Renal pelvis (tissue), 4 donors: ENCODE measurements around the gene LHX8. TPM values are rescaled to one million over a fixed set of nuclear protein-coding genes. Genes with fewer than 3 reads are reported as not detected.
"Not testable (repeated sequence)": the region's sequence is repeated elsewhere in the genome, so short reads cannot be mapped to it uniquely, and the experiment has no call there.

ENCODE experiments used
- DNase-seq: peaks from one replicate; pipeline ENCODE4 v3.0.0-alpha.2; 2013
- polyA plus RNA-seq, 3 donors: library from polyadenylated mRNA; unstranded; fragments of 120-200 nt; gene quantifications; one replicate each; pipeline ENCODE4 v1.2.1, GENCODE V29; 2013; ENCODE audit not compliant: insufficient read length in 3 of 3

The LHX8 gene
- polyA plus RNA-seq, 3 donors, result not detected

DNA sequence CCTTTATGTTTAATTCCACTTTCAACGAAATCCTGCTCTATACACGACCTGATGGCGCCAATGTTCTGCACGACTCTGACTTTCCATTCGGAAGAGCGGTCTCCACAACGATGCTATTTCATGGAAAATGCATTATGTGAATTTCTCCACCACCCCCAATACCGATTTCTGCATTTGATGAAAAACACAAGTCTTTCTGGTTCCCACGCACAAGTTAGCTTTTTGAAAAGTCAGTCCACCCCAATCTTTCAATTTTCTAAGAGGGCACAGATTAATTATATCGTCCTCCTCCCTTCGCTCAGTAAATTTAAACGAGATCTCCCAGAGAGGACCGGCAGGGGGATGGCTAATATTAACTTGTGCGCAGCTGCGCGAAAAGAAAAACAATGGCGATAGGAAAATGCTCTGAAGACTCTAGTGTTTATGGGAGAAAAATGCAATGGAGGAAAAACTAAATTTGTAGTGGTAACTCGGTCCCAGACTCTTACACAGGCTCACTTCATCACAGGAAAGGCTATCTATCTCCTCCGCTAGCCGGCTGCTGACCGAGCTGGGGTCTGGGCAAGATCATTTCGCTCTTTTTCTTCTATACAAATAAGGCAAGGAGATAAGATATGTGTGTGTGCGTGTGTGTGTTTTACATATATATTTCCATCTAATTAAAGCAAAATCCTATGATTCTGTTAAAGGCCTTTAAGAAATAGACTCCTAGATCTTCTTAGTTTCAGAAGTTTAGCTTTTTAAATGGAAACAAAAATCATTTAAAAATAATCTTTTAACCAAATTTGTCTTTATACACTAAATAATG, 1.2 kb upstream of the LHX8 start:
- no peak for DNase-seq

DNA sequence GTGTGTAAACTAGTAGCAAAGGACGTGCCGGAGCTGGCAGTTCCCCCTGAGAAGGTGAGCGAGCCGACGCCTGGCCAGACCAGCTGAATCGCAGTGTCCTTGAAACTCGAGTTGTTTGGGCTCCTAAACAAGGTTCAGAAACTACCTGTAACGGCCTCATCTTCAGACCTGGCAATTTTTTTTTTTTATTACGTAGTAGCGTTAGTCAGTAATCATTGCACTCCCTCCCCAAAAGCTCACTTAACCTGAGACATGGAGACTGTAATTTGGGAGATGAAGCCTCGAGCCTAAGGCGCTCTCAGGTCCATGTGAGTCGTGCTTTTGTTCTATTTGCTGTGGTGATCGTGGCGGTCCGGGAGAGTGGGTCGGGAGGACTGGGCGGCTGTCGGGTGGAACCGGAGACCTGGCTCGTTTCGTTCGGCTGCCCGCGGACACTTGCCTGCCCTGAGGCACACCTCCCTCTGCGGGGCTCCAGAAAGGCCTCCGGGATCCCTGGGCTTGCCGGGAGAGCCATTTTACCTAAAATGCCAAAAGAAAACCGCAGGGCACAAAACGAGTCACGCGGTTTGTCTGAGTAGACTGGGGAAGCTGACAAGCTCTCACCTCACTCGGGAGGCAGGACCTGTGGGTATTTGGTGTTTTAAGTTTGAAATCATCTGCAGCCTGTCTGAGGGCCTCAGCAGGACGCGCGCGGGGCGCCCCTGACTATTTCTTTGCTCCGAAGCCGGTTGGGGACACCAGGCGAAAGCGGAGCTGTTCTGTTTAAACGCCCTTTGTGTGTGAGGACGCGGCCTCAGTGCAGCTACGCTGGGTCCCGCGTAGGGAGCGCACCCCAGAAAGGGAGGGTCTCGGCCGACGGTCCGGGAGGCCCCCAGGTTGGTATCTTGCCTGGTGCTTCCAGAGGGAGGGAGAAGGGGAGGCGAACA, 722 bp downstream of the LHX8 start:
- no peak for DNase-seq

DNA sequence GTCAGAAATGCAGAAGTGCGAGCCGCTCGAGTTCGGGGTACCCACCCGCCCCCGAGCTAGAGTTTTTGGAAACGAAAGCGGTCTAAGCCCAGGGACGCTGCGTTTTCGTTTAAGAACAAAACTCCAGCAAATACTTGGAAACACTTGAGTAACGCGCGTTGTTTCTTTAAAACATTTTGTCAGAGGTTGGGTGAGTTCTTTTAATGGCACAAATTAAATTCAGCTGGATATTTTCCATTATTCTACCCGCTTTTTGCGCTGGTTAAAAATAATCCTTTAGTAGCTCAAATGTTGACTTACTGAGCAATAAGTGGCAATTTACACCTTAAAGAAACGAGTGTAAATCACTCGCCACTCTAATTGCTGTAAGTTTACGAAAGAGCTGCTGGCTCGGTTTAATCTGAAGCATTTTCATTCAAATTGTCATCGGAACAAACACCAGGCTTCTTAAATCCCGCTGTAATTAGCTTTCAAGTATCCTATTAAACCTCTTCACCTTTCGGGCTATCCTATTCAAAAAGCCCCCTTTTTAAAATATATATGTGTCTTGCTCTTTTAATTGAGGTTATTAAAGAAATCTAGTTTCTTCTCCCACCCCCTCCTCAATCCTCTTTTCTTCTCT, 1.5 kb downstream of the LHX8 start:
- no peak for DNase-seq

DNA sequence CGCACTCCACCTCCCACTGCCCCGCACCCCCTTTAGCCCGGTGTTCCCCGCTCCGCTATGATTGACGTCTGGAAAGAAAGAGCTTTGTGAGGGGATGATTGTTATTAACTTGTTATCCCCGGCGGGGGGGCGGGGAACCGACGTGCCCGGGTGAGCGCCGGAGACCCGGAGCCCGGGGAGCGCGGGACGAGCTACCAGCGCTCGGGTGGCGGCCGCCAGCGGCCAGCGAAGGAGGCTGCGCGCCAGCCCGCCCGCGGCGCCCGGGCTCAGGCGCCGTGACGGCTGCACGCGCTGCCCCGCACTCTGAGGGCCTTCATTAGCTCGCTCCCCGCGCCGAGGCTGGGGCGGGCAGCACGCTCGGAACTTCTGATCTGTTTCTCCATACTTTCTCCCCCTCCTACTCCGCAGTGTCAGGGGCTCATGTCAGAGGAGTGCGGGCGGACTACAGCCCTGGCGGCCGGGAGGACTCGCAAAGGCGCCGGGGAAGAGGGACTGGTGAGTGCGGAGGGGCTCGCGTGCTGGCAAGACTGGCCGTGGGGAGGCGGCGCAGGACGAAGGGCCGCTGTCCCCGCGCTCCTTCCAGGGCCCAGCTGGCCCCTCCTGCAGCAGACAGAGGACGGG, 2.1 kb downstream of the LHX8 start:
- no peak for DNase-seq

DNA sequence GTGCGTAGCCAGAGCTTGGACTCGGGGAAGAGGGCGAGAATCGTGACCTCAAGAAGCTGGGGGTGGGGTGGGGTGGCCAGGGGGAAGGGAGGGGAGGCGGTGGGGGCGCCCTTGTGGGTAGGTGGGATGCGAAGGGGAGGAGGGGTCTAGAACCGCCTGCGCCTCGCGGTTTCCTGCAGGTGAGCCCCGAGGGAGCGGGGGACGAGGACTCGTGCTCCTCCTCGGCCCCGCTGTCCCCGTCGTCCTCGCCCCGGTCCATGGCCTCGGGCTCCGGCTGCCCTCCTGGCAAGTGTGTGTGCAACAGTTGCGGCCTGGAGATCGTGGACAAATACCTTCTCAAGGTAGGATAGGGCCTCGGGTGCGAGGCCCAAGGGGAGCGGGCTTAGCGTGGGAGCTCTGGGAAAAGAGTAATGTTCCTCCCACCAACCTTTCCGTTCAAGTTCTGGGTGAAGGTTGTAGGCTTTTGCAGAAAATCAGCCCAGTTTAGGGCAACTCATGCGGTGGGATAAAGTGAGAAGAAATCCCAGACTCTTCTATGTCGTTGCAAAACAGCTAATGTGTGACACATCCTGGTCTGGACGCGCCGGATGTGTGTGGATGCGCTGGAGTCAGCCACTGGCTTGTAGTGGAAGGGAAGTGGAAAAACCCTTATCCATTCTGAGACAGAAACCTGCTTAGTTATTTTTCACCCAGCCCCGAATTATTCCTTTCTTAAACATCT, 2.9 kb downstream of the LHX8 start:
- DNase-seq, result no peak

DNA sequence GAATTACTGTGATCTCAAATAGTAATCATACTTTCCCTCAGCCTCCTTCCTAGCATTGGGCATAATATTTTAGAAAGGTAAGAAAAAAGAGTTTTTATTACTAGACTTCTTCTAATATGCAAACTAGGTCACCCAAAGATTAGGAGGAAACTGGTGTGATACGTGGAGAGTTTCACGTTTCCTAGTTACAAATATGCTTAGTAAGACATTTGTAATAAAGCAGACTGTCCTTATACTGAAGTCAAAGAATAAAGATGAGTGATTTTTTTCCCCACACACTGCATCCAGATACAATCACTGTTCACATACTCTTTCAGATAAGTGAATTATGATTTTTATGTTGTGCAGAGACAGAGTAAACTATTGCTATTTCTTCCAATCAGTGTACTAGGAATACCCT, 17.9 kb downstream of the LHX8 start:
- no peak for DNase-seq

DNA sequence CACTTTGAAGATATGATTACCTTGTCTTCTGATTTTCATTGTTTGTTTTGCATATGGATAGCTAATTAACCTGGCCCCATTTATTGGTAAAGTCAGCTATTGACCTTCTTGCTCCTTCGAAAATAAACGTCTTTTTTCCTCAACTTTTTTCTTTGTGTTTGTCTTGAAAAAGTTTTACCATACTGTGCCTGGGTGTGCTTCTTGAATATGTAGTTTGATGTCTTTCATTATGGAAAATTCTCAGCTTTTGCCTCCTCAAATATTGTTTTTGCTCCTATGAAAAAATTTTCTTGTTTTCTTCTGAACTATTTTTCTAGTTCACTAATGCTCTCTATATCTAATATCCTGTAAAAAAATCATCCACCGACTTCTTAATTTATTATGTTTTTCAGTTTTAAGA, 25.0 kb downstream of the LHX8 start:
- DNase-seq, result no peak

DNA sequence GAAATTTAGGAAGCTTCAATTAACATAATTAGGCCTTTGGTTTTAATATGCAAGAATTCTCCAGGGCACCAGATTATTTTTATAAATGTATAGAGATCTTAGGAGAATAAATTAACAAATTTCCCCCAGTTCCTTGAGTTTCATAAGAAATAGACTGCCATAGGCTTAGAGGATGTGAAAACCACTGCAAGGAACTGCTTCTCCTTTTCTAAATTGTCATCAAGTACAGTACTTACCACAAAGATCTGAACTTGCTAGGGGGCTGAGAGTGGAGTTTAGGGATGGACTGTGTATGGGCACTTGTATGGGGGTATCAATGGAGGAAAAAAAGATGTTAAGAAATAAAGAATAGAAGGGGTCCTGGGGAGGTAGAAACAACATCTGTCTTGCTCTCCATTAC, 31.1 kb downstream of the LHX8 start:
- no peak for DNase-seq

DNA sequence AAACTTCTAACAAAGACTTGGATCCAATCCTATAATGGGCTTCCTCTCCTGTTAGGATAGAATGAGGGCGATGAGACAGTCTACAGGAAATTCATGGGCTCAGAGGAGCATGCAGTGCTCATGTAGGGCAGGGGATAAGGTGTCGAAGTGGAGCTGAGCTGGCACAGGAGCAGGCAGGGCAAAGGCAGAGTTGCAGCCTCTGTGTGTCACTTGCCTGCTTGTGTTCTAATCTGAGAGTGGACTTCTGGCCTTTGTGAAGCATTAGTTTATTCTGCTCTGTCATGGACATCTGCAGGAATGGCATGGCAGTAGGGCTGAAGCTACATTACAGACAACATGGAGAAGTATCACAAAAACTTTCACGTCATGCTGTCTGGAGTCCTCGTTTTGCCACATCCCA, 32.6 kb downstream of the LHX8 start:
- DNase-seq, result no peak

DNA sequence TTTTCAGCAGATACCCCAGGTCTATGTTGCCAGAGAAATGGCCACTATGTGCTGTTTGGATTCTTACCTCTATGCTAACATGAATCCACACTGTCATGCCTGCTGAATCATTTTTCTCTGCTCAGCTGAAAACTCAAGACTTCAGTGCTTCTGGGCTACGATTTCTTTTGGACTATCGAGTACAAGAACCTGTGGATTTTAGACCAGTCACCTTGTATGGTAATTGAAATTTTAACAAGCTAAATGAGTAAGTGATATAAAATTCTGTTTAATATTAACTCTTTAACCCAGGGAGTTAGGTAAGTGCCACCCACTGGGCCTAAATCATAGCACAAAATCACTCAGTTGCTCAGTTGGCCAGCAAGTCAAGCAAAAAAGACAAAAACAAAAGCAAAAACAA, 35.8 kb downstream of the LHX8 start:
- no peak for DNase-seq

DNA sequence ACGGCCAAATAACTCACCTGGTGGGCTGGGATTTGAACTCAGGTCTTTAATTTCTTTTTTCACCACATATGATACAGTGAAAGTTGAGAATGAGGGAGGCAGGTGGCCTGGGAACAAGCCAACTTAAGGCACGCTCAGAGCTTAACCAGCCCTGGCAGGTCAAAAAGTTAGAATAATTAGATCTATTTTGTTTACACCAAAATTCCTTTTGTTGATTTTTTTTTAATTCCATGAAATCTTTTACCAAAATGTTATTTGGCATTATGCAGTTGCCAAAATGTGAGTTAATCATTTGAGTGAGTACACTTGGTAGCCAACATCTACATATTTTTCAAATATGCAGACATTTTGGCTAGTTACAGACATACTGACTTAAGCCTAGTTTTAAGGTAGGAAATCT, 36.8 kb downstream of the LHX8 start:
- DNase-seq, result no peak

DNA sequence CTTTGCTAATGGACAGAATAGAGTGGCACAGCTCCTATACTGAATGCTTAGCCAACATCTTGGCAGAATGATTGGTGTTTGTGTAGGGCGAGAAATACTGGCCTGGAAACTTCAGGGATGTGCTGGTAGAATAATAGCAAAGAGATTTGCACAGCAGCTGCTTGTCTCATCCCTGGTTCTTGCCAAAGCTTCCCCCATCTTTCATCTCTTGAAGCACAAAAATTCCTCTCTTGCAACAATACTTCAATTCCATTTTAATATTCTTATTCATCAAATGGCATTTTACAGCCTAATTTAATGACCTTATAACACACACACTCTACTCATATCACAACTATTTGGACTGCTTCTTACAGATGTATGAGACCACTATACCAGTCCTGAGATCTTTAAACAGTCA, 37.7 kb downstream of the LHX8 start:
- DNase-seq, result no peak

DNA sequence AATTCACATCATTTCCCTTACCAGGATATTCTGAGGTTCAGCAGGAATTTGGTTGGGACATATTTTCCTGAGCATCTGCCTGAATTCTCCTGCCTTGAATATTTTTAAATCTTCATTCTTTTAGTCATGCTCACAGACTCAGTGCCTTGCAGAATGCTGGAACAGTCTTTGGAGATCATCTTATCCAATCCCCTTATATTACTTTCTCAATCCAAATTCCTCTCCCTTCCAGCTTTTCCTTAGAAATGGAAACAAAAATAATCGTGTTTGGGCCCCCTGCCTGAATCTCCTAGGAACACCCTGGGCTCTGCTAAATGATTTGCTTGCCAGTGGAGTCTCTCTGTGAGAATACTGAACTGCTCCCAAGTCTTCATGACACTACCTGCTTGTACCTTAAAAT, 38.4 kb downstream of the LHX8 start:
- no peak for DNase-seq

DNA sequence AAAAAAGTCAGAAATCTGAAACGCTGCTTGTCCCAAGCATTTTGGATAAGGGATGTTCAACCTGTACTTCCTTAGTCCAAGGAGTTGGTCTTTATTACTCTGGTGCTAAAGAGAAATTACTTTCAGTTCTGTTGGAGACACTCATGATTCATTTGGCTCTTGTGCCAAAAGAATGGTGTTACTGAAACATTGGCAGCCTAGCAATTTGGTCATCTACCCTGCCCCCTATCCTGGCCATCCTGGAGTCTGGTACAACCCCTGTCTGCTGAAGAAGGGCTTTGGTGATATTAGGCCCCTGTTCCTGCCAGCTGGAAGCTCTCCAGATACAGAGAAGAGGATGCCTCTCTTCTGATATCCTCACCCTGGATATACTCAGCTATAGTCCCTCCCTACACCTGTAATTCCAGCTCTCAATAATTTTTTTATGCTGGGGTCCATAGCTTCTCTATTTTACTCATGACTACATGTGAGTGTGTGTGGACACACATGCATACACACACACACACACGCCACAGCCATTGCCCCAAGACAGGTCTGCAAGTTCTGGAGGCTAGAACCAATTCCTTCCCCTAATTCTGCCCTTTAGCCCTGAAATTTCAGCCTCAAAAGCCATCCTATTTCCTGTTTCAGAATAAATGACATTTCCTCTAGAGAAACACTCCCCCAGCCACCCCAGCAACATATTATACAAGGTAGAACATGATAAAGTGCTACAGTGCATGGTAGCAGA, 40.0 kb downstream of the LHX8 start:
- DNase-seq, result no peak

DNA sequence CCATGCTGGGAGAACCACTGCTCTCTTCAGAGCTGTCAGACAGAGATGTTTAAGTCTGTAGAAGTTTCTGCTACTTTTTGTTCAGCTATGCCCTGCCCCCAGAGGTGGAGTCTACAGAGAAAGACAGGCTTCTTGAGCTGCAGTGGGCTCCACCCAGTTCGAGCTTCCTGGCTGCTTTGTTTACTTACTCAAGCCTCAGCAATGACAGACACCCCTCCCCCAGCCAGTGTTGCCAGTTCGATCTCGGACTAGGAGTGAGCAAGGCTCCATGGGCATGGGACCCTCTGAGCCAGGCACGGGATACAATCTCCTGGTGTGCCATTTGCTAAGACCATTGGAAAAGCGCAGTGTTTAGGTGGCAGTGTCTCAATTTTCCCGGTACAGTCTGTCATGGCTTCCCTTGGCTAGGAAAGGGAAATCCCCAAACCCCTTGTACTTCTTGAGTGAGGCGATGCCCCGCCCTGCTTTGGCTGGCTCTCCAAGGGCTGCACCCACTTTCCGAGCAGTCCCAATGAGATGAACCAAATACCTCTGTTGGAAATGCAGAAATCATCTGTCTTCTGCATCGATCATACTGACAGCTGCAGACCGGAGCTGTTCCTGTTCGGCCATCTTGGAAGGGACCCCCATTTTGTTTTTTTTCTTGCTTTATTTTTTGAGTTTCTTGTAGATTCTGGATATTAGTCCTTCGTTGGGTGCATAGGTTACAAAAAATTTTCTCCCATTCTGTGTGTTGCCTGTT, 47.2 kb downstream of the LHX8 start:
- not testable (repeated sequence) for DNase-seq

DNA sequence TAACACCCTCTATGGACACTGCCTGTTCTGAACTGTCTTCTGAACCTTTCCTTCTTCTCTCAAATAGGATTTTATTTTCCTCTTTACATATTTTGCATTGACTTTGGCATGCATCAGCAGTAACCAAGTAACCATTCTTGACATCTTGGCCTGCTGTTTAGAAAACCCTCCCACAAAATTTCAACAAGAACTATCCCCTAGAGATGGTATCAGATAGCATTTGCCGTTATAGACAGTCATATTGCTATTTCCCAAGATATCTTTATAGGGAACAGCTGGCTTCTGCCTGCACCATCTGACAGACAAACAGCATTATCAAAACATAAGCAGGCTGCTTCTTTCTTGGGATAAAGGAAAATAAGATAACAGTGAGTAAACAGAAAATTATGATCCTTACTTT, 54.7 kb downstream of the LHX8 start:
- no peak for DNase-seq

DNA sequence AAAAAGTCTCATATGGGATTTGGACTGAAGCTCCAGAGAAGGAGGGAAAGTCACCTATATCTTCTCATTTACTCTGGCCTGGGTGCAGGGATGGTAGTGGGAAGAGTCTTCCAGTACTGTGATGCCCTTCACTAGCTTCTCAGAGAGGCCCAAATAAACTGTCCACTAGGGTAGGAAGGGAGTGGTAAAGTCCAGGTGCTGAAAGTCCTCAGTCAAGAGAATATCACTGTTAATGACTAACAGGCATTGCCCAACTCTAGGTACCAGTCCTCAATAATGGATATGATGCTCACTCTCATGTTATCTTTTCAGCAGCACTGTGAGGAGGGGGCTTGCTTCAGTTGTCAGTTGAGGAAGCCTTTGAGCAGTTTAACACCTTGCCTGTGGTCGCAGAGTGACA, 64.0 kb downstream of the LHX8 start:
- DNase-seq, result no peak

DNA sequence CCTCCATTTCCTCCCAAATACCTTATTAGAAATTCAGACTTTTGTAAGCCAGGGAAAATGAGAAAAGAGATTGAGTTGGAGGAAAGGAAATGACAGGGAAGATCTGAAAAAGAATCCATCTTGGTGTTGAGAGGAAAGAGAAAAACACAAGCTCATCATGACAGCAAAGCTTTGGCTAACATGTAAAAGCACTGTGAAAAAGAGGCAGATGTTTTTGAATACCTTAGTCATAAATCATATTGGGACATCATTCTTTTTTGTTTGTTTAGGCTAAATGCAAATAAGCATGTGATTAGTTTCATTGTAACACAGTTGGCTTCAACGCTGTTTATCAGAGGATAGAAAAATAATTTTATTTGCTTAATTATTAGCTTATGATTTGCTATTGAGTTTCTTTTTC, 64.6 kb downstream of the LHX8 start:
- DNase-seq, result no peak

DNA sequence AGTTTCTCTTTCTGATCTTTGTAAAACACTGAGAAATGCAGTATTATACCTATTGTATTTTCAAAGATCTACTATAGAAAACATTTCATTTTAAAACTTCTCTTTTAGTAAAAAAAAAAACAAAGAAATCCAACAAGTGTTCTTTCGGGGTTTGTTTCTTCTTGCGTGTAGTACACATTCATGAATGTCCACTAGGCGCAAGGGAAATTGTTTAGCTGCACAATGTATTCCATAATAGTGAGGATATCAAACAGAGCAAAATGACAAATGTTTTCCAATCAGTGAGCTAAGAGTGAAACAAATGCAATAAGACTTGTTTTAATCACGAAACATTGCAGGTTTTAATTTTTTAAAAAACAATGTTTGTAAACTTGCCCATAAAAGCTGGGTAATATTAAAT, 68.6 kb downstream of the LHX8 start:
- no peak for DNase-seq
